Measurements from ENCODE around the gene HIVEP3.
A peak's percentile ranks its signal among the peaks of the same experiment; 100 is the strongest.

Gene HIVEP3

DNA sequence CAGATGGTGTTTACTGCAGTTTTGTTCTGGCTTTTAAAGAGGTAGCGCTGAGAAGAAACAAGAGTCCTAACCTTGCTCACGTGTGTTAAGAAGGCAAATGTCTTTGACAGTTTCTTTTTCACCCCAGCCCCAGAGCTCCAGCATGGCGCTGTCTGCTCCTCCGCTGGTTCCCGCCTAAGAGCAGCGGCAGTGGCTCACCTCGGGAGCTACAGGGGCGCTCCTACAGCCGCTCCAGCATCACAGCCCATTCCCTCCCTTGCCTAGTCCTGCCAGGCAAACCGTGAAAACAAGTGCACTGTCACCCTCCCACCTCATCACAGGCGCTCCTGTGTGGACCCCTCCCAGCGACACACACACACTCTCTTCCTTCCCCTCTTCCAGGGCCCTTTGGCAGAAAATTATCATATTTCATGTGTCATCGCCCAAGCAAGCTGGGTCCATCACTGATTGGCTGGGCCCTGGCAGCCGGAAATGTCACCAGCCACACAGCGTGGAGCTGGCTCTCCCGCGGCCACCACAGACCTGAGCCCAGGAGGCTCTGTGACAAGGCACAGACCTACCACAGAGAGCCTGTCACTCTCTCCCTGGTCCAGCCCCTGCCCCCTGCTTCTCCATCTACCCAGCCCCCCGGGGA is 1.2 kb upstream of the HIVEP3 start:
- peak; percentile 57 for DNase-seq

DNA sequence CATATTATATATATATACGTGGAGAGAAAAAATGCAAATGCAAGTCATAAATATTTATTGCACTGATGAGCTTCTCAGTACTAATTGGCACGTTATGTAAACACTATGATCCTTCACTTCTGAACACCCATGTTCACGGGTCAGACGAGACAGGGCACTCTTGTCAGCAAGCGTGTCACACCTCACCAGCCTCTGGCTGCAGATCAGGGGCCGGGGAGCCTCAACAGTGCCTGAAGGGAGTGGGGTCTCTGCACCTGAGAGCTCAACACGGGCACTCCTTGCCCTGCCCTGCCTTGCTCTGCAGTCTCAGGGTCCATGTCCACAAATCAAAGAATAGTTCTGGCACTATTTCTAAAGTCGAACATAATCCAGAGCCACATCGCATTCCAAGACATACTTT is 409 bp upstream of the HIVEP3 start:
- no peak for DNase-seq

DNA sequence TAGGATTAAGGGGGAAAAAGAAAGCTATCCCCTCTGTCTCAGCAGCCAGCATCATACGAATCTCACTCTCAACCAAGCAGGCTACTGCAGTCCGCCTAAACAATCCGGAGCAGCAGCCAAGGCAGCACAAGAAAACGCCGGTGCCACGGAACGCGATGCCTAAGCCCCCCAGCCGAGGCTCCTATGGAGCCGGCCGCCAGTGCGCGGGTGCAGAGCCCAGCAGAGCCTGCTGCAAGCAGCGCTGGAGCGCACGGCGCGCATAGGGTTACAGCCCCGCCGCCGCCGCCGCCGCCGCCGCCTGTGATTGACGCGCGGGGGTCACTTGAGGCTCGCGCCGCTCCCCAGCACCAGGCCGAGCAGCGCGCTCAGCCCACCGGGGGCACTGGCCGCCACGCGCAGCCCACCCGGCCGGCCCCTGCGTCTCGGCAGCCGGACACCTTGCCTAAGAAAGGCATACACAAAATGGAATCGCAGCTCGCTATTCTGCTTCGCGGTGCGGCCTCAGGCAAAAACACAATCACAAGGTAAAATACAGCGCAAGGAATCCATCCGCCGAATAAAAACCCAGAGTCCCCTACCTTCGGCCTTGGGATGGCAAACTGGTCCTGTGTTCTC is 780 bp downstream of the HIVEP3 start:
- no peak for DNase-seq

DNA sequence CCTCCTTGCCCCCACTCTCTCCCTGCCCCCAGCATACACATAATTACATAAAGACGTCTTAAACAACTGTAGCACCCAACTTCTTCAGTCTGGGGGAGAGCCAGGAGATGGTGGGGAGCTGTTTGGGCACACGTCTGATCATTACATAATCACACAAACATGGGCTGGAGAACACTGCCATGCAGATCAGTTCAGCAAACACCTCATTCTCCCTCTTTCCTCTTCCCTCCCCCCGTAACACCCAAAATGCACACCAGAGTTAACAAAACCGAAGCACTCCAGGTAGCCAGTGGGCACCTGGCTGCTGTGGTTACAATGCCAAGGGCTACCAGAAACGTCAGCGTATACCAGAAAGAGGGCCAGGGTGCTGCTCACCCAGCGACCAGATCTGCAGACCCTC is 1.6 kb downstream of the HIVEP3 start:
- no peak for DNase-seq

DNA sequence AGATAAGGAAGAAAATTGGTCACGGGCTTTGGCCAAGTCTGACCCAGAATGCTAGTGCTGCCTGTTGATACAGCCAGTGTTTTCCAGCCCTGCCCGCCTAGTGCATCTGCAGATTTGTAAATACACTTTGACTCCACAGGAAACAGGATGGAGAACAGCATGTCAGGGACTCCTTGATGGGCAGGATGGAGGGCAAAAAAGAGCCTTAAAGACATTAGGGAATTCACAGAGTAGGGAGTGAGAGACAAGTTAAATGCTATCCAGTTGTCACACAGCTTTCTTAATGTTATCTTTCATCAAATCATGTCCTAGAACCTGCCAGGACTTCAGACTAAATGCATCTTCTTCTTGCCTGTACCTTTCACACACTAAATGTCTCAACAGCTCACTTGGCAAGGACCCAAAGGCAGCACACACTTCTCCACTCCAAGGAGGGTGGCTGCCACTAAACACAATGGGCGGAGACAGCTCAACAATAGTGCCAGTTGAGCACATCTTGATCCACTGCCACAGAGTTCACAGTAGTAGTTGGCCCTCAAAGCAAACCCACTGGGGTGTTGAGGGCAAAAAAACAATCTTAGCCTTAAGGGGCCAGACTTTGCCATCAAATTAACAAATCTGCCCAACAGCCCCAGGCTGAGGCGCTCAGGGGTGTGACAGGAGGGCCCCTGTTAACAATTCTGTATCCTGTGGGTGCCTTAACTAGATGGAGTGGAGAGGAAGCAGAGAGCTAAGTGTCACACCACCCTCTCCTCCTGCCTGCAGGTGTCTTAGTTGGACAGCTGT is 2.7 kb downstream of the HIVEP3 start:
- DNase-seq, result peak; percentile 50

DNA sequence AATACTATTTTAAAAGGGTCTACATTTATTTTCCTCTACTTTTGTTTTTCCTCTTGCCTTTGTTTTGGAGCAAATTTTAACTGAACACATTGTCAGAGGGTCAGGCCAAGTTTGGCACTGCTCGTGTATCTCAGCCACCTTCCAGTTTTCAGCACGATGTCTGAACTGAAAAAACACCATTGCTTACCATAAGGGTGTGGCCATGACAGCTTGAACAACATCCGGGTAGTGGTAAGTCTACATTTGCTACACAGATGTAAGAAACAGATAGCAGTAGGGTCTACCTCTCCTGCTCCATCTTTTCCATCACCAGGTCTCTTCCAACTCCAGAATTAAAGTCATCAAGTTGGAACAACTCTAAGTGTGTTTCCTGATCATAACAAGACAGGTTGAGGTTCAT is 4.2 kb downstream of the HIVEP3 start:
- DNase-seq, result no peak

DNA sequence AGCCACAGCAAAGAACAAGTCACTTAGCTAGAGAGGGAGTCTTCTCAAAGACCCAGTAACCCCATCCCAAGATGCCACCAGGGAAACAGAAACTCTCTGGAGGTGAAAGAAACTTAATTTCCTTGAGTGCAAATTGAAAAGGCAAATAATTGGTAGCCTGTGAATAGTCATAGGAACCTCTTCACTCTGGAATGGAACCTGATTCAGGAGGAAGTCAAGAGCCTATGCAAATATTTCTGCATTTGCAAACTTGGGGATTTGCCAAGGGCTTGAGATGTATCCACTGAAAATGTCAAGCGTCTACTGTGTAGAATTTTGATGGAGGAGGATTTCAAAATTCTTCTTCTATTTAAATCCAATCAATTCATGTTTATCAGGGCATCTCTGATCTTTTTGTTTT is 5.7 kb downstream of the HIVEP3 start:
- no peak for DNase-seq

DNA sequence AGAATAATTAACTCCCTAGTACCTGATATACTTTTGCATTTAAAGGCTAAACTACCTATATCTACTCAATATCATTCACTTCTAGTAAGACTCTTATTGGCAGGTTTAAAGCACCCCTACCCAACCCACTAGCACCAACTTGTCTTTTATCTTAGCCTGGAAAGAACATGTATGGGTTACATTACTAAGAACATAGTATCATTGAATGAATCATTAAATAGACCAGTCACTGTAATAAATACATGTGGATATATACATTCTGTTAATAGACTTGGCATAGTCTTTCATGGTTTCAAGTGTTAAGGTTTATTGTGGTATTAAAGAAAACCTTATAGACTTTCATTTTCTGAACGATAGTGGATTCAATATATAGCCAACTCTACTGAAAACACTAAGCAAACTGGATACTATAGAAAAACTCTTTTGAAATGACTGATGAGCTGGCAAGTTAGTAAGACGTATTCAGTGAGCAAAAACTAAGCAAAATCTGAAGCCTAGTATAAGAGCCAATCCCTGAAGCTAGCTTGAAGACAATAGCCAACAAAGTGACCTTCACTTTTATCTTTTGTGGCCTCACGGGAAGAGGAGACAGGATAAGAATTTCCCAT is 10.3 kb downstream of the HIVEP3 start:
- DNase-seq, result no peak

DNA sequence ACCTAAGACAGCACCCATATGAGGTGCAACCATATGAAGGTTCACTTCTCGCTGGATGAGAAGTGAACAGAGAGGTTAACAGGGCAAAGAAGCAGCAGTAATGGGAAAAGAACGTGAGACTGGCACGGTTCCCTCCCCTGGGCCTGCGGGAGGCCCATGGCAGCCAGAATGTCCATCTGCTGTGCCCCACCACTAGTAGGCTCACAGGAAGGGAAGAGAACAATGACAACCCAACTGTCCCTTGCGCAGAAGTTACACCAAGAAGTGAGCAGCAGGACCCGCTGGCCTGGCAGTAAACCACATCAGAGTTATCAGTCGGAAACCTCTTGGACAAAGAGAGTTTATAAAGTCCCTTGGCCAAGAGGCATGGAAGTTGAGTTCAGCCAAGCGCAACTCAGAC is 11.3 kb downstream of the HIVEP3 start:
- DNase-seq, result no peak

DNA sequence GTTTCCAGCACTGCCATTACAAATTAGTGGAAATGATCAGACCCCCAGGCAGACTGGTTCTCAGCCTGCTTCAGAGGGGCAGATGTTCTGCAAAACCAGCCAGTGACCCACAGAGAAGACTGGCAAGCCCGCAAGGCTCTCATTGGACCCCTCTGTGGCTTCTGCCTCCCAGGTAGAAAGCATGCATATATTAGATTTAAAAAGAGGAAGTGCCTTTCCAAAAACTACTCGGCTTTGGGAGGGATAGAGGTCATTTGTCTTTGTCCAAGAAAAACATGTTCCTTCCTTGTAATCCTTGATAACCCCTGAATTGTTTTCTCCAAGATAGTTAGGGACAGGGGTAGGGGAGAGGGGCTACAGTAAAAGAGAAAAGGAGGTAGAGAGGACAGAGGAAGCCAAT is 11.8 kb downstream of the HIVEP3 start:
- DNase-seq, result no peak

DNA sequence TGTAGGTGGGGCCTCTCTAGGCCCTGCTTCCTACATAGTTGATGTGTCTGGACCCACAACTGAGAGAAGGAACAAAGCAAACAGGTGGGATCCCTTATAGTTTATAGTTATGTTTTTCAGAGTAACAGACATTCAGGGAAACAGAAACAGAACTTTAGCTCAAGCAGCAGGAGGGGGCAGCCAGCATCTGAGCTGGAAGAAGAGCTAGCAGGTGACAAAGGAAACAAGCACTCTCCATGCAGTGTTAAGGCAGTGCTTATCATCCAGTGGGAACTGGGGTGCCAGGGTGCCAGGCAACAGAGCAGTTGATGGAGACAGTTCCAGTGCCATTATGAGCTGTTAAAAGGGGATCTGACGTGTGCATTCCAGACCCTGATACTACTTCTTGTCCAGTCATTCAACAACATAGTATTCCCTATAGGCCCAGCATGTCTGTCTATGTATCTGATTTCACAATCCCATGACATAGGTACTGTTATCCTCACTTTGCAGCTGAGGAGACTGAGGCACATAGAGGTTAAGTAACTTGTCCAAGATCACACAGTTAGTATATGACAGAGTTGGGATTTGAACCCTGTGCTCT is 13.5 kb downstream of the HIVEP3 start:
- DNase-seq, result no peak

DNA sequence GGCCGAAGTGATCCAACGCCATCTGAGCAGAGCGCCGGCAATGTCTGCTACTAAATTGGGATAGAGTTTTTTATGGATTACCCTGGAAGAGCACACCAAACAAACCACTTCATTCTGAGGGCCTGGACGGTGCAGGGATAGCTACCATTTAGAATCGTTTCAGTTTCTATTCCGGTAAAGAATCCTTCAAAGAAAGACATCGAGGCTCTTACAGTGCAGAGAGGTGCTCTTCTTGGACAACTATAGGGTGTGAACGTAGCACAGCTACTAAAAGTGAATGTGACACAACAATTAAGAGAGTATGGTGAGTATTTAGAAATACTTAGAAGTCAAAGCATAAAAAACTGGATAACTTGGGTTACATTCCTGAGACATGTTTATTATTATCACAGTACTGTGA is 16.1 kb downstream of the HIVEP3 start:
- DNase-seq, result no peak

DNA sequence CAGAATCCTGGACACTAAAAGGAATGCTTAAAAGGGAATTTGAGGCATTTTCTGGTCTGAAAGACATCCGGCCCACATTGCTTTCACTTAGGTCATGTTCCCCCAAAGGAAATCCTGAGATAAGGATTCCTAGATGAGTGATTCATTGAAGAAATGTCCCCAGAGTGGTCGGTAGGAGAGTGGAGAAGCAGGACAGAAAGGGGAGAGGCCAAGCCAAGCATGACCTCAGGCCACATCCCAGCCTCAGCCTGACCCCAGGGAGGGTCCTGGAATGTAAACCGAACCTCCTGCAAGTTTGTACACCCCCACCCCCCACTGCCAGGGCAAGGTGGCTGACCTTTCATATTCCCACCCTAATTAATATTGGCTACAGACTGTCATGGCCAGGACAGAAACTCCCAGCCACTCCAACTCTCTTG is 16.6 kb downstream of the HIVEP3 start:
- no peak for DNase-seq

DNA sequence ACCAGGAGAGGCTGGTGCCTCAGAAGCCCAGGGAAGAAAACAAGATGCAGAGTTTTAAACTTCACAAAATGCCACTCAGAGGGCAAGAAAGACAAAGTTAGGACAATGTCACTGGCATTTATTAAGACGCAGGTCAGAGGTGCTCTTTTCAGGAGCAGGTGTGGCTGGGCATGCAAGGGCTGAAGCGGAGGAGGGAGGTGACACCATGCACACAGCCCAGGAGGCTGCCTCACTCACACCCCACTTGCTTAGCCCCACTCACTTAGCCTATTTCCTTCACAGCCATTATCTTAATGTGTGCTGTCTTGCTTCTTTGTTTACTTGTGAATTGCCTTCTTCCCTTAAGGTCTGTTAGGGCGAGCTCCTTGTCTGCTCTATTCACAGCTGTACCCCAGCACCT is 17.2 kb downstream of the HIVEP3 start:
- DNase-seq, result no peak

DNA sequence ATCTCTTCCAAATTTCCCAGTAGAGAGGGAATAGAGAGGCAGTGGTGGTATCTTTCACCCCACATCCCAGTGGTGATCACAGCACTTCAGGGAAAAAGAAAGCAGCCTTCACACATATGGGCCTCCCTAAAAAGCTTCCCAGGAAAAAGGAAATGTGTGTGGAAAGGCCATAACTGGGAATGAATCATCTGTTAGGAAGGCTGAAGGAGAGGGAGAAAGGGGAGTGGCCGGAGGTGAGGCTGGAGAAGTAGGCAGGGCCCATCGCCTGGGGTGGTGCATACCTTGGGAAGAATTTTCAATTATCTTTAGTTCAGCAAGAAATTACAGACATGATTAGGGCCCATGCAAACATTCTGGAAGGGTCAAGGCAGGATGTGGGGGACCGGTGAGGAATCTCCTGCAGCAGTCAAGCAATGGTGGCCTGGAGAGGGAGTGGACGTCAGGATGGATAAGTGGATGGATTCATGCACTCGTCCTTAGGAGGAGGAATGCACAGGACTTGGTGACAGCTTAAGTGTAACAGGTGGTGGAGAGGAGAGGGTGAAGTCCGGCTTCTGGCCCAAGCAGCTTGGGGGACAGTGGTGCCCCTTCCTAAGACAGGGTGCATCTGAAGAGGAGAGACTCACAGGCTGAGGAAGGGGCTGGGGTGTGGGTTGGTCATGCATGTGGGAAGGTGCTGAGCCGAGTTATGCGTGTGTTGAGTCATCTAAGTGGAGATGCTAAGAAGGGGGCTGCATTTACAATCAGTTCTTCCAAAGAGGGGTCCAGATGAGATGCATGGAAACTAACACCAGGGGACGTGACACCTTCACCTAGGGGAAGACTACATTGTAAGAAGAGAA is 17.9 kb downstream of the HIVEP3 start:
- no peak for DNase-seq

DNA sequence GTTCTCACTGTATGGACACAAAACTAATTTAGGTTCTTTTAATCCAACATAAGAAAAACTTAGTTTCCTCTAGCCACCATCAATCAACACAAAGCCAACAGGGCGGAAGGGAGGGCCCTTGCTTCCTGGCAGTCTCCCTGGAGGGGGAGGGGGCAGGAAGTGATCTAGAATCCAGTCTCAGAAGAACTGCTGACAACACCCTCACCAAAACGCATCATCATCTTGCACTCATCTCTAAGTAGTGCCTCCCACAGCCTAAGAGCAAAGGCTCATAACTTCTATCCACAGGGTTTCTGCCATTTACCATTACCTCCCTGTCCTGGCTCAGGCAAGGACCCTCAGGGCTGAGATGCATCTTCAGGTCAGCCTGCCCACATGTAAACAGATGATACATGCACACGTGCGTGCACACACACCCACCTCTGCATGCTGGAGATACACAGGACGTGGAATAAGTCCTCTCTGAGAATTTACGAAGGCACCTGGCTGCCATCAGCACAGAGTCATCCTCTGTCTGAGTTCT is 20.5 kb downstream of the HIVEP3 start:
- DNase-seq, result peak; percentile 51

DNA sequence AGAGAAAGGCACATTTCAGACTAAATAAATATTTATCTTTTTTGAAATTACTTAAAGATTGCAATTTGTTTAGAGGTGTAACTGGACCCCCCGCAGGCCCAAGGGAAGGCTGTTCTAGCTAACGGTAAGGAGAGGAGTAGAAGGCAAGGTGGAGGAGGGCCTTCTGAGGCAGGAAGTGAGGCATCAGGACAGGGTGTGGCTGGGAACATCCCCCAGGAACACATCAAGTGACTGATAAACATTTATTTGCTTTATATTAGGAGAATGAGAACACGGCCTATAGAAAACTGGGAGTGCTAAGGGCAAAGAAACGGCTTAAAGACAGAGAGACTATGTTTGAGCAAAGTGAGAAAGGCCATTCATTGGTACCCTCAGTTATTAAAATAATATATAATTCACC is 23.2 kb downstream of the HIVEP3 start:
- DNase-seq, result no peak

DNA sequence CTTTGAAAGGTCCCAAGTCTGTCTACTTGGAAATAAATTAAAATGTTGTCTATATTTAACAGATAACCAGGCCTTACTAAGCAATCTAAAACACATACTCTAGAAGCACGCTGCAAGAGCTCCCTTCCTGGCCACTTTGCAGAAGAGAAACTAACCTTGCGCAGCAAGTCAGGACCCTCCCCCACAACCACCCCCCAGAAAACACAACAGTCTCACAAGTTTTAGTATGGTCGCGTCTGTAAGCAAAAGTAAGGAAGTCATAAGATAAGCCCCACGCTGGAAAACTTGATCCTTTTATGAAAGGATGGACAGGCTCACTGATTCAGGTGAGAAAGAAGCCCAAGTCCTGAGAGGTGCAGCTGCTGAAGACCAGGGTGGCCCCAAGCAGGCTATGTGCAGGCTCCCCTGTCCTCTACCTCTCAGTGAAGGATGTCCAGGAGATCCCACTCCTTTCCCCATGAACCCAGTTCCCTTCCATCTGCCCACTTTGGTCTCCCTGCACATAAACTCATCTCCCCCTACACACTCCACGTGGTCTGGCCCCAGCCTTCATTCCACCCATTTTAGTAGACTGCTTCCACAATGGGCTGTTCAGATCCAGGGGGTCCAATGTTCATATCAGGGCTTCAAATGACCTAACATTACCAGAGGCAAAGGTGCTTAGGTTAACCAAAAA is 23.8 kb downstream of the HIVEP3 start:
- DNase-seq, result no peak

DNA sequence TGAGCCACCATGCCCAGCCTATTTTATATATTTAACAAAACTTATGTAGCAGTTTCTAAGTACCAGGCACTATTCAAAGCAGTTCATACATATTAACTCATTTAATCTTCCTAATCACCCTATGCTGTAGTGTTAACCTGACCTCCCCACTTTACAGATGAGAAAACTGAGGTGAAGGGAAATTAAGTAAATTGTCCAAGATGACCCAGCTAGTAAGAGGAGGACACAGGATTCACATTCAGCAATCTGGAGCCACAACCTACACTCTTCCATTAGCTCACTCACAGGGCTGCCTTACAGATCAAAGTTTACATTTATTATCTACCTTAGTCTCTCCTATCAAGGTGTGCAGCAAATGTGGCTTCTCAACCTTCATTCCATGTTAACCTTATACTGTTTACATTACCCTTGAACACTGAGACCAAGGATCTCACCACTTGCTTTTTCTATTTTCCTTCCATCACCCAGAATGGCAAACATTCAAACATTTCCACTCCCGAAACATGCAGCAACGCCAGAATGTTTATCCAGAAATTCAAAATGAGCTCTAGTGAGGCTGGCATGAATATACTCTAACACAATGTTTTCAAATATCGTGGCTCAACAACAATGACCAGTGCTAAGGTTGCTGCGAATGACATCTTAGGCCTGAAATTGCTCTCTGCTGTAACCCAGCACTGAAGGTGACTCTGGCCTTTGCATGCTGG is 24.5 kb downstream of the HIVEP3 start:
- DNase-seq, result no peak

DNA sequence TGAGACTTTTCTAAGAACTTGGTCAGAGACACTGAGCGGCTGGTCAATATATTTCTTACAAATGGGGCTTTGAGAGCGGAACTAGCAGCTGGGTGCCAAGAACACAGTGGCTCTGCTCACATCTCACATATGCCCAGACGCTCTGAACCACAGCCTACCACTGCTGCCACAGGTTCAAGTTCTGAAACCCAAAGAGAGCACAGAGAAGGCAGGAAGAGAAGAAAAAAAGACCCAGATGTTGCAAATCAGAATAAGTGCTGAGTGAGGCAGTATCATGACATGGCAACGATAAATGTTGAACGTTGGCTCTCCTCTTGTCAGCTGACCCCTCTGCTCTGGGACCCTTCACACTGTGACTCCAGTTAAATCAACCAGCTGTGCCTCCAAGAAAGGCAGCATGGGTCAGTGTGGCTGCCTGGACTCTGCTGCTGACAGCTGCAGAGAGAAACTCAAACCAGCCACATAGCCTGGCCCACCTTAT is 26.4 kb downstream of the HIVEP3 start:
- DNase-seq, result no peak

All from RPMI8226 (cell line).